ENCODE results near the gene VPS9D1.
"Not testable (repeated sequence)": the region's sequence is repeated elsewhere in the genome, so short reads cannot be mapped to it uniquely, and the experiment has no call there.

The VPS9D1 gene

DNA sequence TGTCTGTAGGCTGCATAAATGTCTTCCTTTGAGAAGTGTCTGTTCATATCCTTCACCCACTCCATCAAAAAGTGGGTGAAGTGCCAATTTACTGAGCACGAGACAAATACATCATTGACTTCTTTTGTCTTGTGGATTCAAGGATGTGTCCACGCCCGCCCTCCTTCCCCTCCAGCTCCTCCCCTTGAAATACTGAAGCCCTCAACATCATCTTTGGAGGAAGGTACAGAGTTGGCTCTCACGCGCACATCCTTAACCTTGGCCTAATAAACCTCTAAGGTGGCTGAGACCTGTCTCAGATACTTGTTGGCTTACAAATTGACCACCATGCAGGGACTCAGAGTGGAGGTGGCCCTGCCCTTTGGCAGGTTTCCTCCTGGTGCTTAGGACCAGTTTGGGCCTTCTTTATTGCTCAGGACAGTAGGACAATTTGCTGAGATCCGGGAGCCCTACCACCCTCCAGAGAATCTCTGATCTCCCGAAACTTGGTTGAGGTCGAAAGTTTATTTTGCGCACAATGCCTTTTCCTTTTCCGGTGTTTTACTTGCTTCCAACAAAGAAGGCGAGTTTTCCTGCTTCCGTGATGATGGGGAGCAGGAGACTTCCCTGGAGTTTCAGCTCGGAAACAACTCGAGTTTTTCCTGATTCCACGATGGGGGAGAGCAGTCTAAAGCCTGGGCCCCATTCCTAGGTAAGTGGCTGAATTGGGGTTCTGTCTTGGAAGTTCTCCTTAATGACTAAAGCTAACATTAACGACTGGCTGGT, 48.3 kb downstream of the VPS9D1 start:
- Histone ChIP-seq H3K9me3 (no peaks in the 10 kb centered on the region), H3K27me3 (no peaks in the 10 kb centered on the region), H3K4me3 (no peak overlapping the region), H3K4me1 (no peaks in the 10 kb centered on the region), H3K36me3 (peaks cover 0 to 9% (median 0%) of the 10 kb centered on the region in 3 donors), H3K27ac (no peak overlapping the region)
- intact Hi-C loops (cut with DNase I; ENCODE audit: low total_unique reads) = no loop called here
- no peak for DNase-seq
- TF ChIP-seq, protein P1, sequence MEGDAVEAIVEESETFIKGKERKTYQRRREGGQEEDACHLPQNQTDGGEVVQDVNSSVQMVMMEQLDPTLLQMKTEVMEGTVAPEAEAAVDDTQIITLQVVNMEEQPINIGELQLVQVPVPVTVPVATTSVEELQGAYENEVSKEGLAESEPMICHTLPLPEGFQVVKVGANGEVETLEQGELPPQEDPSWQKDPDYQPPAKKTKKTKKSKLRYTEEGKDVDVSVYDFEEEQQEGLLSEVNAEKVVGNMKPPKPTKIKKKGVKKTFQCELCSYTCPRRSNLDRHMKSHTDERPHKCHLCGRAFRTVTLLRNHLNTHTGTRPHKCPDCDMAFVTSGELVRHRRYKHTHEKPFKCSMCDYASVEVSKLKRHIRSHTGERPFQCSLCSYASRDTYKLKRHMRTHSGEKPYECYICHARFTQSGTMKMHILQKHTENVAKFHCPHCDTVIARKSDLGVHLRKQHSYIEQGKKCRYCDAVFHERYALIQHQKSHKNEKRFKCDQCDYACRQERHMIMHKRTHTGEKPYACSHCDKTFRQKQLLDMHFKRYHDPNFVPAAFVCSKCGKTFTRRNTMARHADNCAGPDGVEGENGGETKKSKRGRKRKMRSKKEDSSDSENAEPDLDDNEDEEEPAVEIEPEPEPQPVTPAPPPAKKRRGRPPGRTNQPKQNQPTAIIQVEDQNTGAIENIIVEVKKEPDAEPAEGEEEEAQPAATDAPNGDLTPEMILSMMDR (IDR thresholded peaks at IDR 0.05) = no peak

DNA sequence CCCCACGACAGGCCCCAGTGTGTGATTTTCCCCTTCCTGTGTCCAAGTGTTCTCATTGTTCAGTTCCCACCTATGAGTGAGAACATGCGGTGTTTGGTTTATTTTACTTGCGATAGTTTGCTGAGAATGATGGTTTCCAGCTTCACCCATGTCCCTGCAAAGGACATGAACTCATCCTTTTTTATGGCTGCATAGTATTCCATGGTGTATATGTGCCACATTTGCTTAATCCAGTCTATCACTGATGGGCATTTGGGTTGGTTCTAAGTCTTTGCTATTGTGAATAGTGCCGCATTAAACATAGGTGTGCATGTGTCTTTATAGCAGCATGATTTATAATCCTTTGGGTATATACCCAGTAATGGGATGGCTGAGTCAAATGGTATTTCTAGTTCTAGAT, 49.1 kb downstream of the VPS9D1 start:
- H3K9me3 ChIP-seq; H3K4me3 ChIP-seq; DNase-seq; intact Hi-C loops (cut with DNase I; ENCODE audit: low total_unique reads); H3K27ac ChIP-seq; H3K27me3 ChIP-seq; H3K36me3 ChIP-seq; H3K4me1 ChIP-seq: not testable (repeated sequence)

DNA sequence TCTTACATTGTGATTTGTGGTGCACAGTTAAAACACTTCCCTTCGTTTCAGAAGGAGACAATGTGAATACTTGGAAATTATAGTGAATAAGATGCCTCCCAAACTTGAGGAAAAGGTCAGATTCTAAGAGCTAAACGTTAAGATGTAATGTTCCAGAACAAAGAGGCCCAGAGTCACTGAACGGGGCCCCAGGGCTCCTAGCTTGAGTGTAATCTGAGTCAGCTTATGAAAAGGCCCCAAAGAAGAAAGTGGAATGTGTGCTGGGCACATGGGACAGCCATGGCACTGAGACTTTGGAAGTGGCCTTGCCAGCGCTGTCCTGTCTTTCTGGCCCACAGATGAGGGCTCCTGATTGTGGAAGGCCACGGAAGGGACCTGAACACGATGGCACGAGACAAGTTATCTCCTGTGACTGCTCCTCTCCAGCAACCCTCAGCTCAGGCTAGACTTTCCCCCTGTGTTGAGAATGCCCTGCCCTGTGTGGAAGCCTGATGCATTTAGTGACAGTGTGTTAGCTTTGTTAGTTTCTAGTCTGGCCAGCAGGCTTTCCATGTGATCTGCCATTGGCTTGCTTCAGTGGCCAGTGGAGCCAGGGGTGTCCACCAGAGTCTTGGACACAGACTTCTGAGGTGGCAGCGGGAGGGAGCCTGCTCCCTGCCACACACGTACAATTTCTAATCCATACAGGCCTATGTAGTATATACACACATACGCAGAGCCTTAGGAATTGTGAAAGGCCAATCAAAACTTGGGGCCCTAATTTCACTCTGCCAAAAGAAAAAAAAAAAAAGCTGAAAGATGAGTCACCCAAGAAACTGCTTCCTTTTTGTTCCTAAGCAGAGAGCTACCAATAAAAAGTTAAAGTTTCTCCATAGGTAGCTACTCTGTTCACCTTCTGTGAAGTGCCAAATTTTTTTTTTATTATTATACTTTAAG, 49.9 kb downstream of the VPS9D1 start:
- H3K4me3 ChIP-seq = no peak overlapping the region
- no peaks in the 10 kb centered on the region for H3K4me1 ChIP-seq
- H3K9me3 ChIP-seq = no peaks in the 10 kb centered on the region
- no peak for DNase-seq
- H3K27ac ChIP-seq = no peak overlapping the region
- intact Hi-C loops (cut with DNase I; ENCODE audit: low total_unique reads) = no loop called here
- H3K36me3 ChIP-seq = peaks cover 0 to 9% (median 0%) of the 10 kb centered on the region in 3 donors
- H3K27me3 ChIP-seq = no peaks in the 10 kb centered on the region
- TF ChIP-seq, protein P1 (IDR thresholded peaks at IDR 0.05) = no peak

DNA sequence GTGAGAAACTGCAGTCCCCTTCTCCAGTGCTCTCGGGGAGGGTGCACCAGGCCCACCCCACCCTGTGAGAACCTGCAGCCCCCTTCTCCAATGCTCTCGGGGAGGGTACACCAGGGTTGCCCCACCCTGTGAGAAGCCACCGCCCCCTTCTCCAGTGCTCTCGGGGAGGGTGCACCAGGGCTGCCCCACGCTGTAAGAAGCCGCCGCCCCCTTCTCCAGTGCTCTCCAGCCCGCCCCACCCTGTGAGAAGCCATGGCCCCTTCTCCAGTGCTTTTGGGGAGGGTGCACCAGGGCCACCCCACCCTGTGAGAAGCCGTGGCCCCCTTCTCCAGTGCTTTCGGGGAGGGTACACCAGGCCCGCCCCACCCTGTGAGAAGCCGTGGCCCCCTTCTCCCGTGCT, 50.9 kb downstream of the VPS9D1 start:
- H3K36me3 ChIP-seq = peaks cover 0 to 12% (median 0%) of the 10 kb centered on the region in 3 donors
- TF ChIP-seq, protein P1 (IDR thresholded peaks at IDR 0.05) = no peak
- no peaks in the 10 kb centered on the region for H3K4me1 ChIP-seq
- H3K27ac ChIP-seq = no peak overlapping the region
- no peak overlapping the region for H3K4me3 ChIP-seq
- intact Hi-C loops (cut with DNase I; ENCODE audit: low total_unique reads) = no loop called here
- DNase-seq = no peak
- no peaks in the 10 kb centered on the region for H3K9me3 ChIP-seq
- H3K27me3 ChIP-seq = no peaks in the 10 kb centered on the region

DNA sequence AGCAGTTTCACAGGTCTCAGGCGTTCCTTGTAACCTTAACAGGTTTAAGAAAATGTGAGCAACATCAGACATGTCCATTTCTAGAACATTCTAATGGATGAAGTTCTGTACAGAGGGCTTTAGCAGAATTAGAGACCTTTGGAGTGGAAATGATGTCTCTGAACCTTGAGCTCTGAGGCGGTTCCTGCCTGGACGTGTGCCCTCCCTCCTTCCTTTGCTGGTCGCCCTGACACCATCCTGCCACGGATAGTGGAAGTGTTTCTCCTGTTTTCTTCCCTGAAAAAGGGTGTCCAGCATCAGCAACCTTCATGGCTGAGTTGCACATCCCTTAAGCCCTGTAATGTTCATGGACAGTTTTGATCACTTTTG, 51.9 kb downstream of the VPS9D1 start:
- Histone ChIP-seq H3K4me1 (no peaks in the 10 kb centered on the region), H3K36me3 (peaks cover 0 to 22% (median 0%) of the 10 kb centered on the region in 3 donors), H3K27ac (no peak overlapping the region), H3K27me3 (no peaks in the 10 kb centered on the region), H3K4me3 (no peak overlapping the region), H3K9me3 (no peaks in the 10 kb centered on the region)
- DNase-seq = no peak
- intact Hi-C loops (cut with DNase I; ENCODE audit: low total_unique reads) = no loop called here
- TF ChIP-seq, protein P1 (IDR thresholded peaks at IDR 0.05) = no peak

DNA sequence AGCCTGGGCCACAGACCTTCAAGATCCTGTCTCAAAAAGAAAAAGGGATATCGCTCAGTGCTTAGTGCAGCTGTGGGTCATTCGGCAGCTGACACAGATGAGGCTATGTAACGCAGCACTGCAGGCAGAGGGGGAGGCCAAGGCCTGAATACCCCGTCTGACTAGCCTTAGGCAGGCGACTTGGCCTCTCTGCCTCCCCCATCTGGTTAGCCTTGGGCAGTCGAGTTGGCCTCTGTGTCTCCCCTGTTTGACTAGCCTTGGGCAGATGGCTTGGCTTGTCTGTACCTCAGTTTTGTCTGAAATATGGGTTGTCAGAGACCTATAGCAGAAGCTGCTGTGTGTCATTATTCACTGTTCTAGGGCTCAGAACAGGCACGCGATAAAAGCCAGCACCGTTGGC, 53.1 kb downstream of the VPS9D1 start:
- Histone ChIP-seq H3K4me3 (no peak overlapping the region), H3K4me1 (no peaks in the 10 kb centered on the region), H3K27ac (no peak overlapping the region), H3K36me3 (peaks cover 0 to 31% (median 5%) of the 10 kb centered on the region in 3 donors), H3K27me3 (no peaks in the 10 kb centered on the region), H3K9me3 (no peaks in the 10 kb centered on the region)
- TF ChIP-seq, protein P1 (IDR thresholded peaks at IDR 0.05) = no peak
- intact Hi-C loops (cut with DNase I; ENCODE audit: low total_unique reads) = no loop called here
- DNase-seq = no peak

DNA sequence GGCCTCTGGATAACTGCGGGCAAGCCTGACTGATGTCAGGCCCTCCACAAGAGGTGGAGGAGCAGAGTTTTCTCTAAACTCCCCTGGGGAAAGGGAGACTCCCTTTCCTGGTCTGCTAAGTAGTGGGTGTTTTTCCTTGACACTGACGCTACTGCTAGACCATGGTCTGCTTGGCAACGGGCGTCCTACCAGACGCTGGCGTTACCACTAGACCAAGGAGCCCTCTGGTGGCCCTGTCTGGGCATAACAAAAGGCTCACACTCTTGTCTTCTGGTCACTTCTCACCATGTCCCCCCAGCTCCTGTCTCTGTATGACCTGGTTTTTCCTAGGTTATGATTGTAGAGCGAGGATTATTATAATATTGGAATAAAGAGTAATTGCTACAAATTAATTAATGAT, 53.7 kb downstream of the VPS9D1 start:
- H3K4me1 ChIP-seq; intact Hi-C loops (cut with DNase I; ENCODE audit: low total_unique reads); DNase-seq; H3K9me3 ChIP-seq; H3K27me3 ChIP-seq; H3K4me3 ChIP-seq; H3K27ac ChIP-seq: not testable (repeated sequence)
- H3K36me3 ChIP-seq = peaks cover 0 to 36% (median 5%) of the 10 kb centered on the region in 3 donors

DNA sequence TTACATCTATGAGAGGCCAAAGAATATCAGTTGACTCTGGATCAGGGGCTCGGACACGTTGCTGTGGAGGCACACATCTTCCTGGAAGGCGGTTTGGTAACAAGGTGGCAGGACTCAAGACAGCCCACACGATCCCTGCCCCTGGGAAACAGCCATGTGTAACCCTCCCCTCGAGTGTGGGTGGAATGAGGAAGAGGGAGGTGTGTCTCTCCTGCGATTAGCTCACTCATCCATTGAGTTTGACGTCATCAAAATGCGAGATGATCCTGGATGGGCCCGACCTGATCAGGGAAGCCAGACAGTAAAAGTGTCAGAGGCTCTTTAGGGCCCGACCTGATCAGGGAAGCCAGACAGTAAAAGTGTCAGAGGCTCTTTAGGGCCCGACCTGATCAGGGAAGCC, 56.5 kb downstream of the VPS9D1 start:
- H3K4me3 ChIP-seq; H3K27me3 ChIP-seq; DNase-seq; H3K9me3 ChIP-seq; intact Hi-C loops (cut with DNase I; ENCODE audit: low total_unique reads); H3K27ac ChIP-seq; H3K4me1 ChIP-seq: not testable (repeated sequence)
- peaks cover 4 to 51% (median 5%) of the 10 kb centered on the region in 3 donors for H3K36me3 ChIP-seq

All from tibial artery (tissue), 4 donors.